Lower lobe of right lung (tissue), 2 donors: ENCODE results near the gene MYLK. TPM values are rescaled to one million over a fixed set of nuclear protein-coding genes. Genes with fewer than 3 reads are reported as not detected.
"Not testable (repeated sequence)": the region's sequence is repeated elsewhere in the genome, so short reads cannot be mapped to it uniquely, and the experiment has no call there.

Experiments used
- ATAC-seq, 2 donors: fragments of 200-7000 bp; cut with Tn5 transposase; one replicate each; pipeline ENCODE4 v1.9.1; 2020 to 2022; ENCODE audit warnings: mild to moderate bottlenecking in 2 of 2, moderate library complexity in 2 of 2
- DNase-seq: peaks from one replicate; pipeline ENCODE4 v3.0.0-alpha.2; 2020
- H3K27ac ChIP-seq: fragments of 200-600 bp; one replicate; pipeline ENCODE4 v1.8.0; 2022
- H3K27me3 ChIP-seq: fragments of 200-600 bp; one replicate; pipeline ENCODE4 v1.8.0; 2022; ENCODE audit warnings: low read depth
- H3K36me3 ChIP-seq: fragments of 200-600 bp; one replicate; pipeline ENCODE4 v1.8.0; 2022; ENCODE audit warnings: mild to moderate bottlenecking
- H3K4me1 ChIP-seq: fragments of 200-600 bp; one replicate; pipeline ENCODE4 v1.8.0; 2022
- H3K4me3 ChIP-seq: fragments of 200-600 bp; one replicate; pipeline ENCODE4 v1.8.0; 2022; ENCODE audit warnings: mild to moderate bottlenecking
- H3K9me3 ChIP-seq: fragments of 200-600 bp; one replicate; pipeline ENCODE4 v1.8.0; 2022
- intact Hi-C: fragments of 100-400 bp; cut with DNase I; formaldehyde crosslinking; loops from one replicate; pipeline ENCODE4 v1.11.0; 2022
- total RNA-seq: library from RNA; stranded (reverse); fragmentation: NEBNext Ultra II Directional; extraction: Animal tissue kit (Norgen Biotek cat#: 25700); gene quantifications from one replicate; pipeline ENCODE4 v1.2.1, GENCODE V29; 2021
- TF ChIP-seq, protein P1 (sequence below): fragments of 200-600 bp; IDR thresholded peaks from one replicate; pipeline ENCODE4 v1.8.0; 2022; ENCODE audit warnings: antibody characterized with exemption, mild to moderate bottlenecking
- donor health status: DM: no; HTN: yes; CAD: no; lungs with severe emphysema.

Gene MYLK
- total RNA-seq, 1 donor from 2014 or later: 156 TPM

DNA sequence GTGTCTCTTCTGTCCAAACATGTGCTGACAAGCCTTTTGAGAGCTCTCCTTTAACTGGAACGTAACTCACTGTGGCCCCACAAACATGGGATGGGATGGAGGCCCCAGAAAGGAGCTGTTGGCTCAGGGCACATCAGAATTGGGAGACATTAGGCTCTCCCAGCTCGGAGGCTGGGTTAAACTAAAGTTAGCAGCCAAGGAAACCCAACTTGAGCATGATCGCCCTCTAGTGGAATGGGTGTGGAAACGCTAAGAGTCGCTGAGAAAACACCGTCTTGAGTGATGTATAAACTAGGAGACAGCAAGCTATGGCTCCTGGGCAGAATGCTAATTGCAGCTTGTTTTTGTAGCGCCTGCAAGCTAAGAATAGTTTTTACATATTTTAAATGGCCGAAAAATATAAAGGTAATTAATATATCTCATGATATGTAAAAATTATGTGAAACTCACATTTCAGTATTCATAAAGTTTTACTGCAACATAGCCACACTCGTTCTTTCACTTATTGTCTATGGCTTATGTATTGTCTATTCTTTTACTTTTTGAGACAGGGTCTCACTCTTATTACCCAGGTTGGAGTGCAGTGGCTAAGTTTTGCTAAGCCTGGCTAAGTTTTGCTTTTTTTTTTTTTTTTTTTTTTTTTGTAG is 160.5 kb downstream of the MYLK start:
- no peaks in the 10 kb centered on the region for H3K27me3 ChIP-seq
- no peaks in the 10 kb centered on the region for H3K36me3 ChIP-seq
- peaks cover 19% of the 10 kb centered on the region for H3K4me1 ChIP-seq
- no peak for DNase-seq
- ATAC-seq: peak; percentile 69 to 74
- no peak overlapping the region for H3K4me3 ChIP-seq
- no peaks in the 10 kb centered on the region for H3K9me3 ChIP-seq
- TF ChIP-seq, protein P1, sequence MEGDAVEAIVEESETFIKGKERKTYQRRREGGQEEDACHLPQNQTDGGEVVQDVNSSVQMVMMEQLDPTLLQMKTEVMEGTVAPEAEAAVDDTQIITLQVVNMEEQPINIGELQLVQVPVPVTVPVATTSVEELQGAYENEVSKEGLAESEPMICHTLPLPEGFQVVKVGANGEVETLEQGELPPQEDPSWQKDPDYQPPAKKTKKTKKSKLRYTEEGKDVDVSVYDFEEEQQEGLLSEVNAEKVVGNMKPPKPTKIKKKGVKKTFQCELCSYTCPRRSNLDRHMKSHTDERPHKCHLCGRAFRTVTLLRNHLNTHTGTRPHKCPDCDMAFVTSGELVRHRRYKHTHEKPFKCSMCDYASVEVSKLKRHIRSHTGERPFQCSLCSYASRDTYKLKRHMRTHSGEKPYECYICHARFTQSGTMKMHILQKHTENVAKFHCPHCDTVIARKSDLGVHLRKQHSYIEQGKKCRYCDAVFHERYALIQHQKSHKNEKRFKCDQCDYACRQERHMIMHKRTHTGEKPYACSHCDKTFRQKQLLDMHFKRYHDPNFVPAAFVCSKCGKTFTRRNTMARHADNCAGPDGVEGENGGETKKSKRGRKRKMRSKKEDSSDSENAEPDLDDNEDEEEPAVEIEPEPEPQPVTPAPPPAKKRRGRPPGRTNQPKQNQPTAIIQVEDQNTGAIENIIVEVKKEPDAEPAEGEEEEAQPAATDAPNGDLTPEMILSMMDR: peak; percentile 81
- intact Hi-C loops: no loop called here
- H3K27ac ChIP-seq: peak overlapping the region; percentile 27

DNA sequence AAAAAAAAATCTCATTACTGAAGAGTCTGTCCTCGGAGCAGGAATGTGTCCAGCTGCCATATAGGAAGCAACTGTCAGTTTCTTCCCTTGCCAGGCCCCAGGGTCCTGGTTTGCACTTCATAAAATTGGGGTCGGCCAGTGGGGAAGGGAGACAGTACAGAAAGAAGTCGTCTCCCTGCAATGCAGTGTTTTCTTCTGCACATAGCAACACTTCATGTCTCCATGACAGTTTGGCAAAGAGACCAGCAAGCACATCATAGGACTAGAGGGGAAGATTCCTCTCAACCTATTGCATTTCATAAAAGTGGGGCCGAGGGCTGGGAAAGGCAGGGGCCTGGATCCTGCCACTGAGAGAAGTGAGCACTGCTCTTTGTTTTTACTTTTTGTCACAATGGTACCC is 161.1 kb downstream of the MYLK start:
- Histone ChIP-seq H3K9me3 (no peaks in the 10 kb centered on the region), H3K4me1 (peaks cover 19% of the 10 kb centered on the region), H3K27ac (peak overlapping the region; percentile 27), H3K27me3 (no peaks in the 10 kb centered on the region), H3K36me3 (no peaks in the 10 kb centered on the region), H3K4me3 (no peak overlapping the region)
- DNase-seq (no peak), ATAC-seq (no peak)
- TF ChIP-seq, protein P1: no peak
- intact Hi-C loops: no loop called here

DNA sequence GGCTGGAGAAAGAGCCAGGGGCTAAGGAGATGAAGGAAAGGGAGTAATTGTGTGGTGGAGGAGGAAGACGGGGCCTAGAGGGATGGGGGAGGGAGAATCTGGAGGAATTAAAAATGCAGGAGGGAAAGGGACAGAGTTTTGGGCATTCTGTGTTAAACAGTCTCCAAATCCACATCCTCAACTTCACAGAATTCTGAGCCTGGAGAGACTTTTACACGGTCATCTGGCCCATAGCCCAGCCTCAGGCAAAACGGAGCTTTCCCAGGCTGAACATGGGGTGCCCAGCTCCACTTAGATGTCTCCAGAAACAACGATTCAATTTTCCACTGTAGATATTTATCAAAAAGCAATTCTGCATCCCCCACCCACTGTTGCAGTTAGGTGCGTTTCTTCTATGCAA is 161.7 kb downstream of the MYLK start:
- intact Hi-C loops: no loop called here
- Histone ChIP-seq H3K4me1 (peaks cover 19% of the 10 kb centered on the region), H3K27me3 (no peaks in the 10 kb centered on the region), H3K9me3 (no peaks in the 10 kb centered on the region), H3K27ac (no peak overlapping the region), H3K36me3 (no peaks in the 10 kb centered on the region), H3K4me3 (no peak overlapping the region)
- TF ChIP-seq, protein P1: no peak
- DNase-seq (no peak), ATAC-seq (no peak)

DNA sequence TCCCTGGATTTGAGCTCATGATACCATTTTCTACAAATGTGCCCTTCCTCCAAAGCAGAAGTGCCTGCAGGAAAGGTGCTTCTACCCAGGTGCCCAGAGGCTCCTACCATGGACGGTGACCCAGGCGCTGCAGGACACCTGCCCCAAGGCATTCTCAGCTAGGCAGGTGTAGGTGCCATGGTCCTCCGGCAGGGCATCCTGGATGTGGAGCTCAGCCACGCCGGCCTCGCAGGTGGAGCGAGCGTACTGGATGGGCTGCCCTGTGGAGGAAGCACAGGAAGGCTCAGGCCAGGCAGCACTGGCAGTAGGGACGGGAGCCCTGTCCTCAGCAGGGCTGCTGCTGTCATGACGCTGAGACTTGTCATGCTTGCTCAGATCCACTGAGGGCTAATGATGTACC is 162.1 kb downstream of the MYLK start:
- DNase-seq (no peak), ATAC-seq (no peak)
- Histone ChIP-seq H3K9me3 (no peaks in the 10 kb centered on the region), H3K4me1 (peaks cover 19% of the 10 kb centered on the region), H3K27me3 (no peaks in the 10 kb centered on the region), H3K4me3 (no peak overlapping the region), H3K36me3 (no peaks in the 10 kb centered on the region), H3K27ac (no peak overlapping the region)
- intact Hi-C loops: no loop called here
- TF ChIP-seq, protein P1: no peak

DNA sequence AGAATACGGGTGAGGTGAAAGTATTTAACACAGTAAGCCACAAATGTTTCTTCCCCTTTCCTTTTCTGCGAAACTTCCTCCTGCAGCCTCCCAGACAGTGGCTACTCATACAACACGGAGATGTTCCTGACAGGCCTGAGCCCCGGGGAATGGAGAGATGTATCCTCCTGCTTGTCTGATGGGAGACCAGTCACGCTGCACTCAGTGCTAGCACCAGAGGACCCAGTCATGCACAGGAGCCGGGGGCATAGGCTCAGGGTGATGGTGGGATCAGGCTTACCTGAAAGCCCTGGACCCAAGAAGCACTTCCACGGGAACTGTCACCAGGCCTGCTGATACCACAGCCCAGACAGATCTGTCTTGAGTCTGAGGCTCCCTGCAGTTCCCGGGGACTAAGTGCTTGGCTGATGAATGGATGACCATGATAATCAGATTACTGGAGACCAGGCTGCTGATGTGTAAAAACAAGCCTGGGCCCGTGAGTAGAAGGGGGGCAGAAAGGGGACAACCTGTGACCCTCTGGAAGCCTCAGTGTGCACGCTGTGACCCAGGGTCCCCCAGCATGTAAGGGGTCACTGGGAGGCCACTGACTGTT is 162.9 kb downstream of the MYLK start:
- H3K4me3 ChIP-seq, H3K27me3 ChIP-seq, DNase-seq, H3K9me3 ChIP-seq, H3K27ac ChIP-seq, intact Hi-C loops, H3K36me3 ChIP-seq: not testable (repeated sequence)
- peaks cover 19% of the 10 kb centered on the region for H3K4me1 ChIP-seq
- ATAC-seq: peak in 1 of 2 donors; percentile 7

DNA sequence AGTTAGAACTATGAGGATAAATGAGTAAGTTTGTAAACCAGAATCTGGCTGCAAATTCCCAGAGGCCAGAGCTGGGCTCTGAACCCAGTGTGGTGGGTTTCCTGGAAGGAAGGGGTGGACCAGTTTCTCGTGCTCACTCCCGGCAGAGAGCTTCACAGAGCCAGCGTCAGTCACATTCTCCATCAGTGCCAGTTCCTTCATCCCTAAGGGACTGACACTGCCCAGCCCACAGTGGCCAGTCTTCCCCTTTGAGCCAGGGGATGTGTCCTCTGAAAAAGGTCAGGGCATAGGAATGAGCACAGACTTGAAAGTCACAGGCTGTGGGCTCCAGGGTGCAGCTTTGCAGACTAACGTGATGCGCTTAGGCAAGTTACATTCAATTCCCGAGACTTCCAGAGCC is 163.5 kb downstream of the MYLK start:
- no peak for ATAC-seq
- no peaks in the 10 kb centered on the region for H3K9me3 ChIP-seq
- DNase-seq: no peak
- TF ChIP-seq, protein P1: no peak
- no peaks in the 10 kb centered on the region for H3K27me3 ChIP-seq
- H3K4me1 ChIP-seq: peaks cover 19% of the 10 kb centered on the region
- peak overlapping the region; percentile 36 for H3K27ac ChIP-seq
- no peaks in the 10 kb centered on the region for H3K36me3 ChIP-seq
- intact Hi-C loops: no loop called here
- no peak overlapping the region for H3K4me3 ChIP-seq
